ENCODE results near the gene ARF5. TPM values are rescaled to one million over a fixed set of nuclear protein-coding genes. Genes with fewer than 3 reads are reported as not detected.

The ARF5 gene
- total RNA-seq, 1 experiment from 2014 or later, result 227 TPM

GRCh38 chr7:127578036-127578684, 10.1 kb upstream of the ARF5 start:
- no peaks in the 10 kb centered on the region for H3K27me3 ChIP-seq (ENCODE audit: insufficient read depth, low read depth)
- H3K4me1 ChIP-seq (replicated peaks; ENCODE audit: insufficient read depth), result no peaks in the 10 kb centered on the region
- H3K79me2 ChIP-seq (ENCODE audit: low read depth), result peaks cover 8% of the 10 kb centered on the region
- no peaks in the 10 kb centered on the region for H3K9me3 ChIP-seq (ENCODE audit: insufficient read depth, low read depth)
- TF ChIP-seq, protein P1, sequence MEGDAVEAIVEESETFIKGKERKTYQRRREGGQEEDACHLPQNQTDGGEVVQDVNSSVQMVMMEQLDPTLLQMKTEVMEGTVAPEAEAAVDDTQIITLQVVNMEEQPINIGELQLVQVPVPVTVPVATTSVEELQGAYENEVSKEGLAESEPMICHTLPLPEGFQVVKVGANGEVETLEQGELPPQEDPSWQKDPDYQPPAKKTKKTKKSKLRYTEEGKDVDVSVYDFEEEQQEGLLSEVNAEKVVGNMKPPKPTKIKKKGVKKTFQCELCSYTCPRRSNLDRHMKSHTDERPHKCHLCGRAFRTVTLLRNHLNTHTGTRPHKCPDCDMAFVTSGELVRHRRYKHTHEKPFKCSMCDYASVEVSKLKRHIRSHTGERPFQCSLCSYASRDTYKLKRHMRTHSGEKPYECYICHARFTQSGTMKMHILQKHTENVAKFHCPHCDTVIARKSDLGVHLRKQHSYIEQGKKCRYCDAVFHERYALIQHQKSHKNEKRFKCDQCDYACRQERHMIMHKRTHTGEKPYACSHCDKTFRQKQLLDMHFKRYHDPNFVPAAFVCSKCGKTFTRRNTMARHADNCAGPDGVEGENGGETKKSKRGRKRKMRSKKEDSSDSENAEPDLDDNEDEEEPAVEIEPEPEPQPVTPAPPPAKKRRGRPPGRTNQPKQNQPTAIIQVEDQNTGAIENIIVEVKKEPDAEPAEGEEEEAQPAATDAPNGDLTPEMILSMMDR (conservative IDR thresholded peaks at IDR 0.05), result no peak; the same call in 1 of the 2 replicates
- TF ChIP-seq EZH2 (IDR thresholded peaks at IDR 0.05; ENCODE audit: low read depth), result no peak
- no peak overlapping the region for H2AFZ ChIP-seq
- POLR2A ChIA-PET (ENCODE audit: unreplicated experiment), result no interaction called here
- no peak for DNase-seq
- no TSS peak for BruUV-seq (replicated peaks)
- no peaks in the 10 kb centered on the region; the same call in 1 of the 2 replicates for H3F3A ChIP-seq (ENCODE audit: insufficient read depth, low read depth)
- no peak overlapping the region for H3K4me2 ChIP-seq
- intact Hi-C loops (cut with micrococcal nuclease; ENCODE audit: unreplicated experiment), result no loop called here
- H4K20me1 ChIP-seq (ENCODE audit: insufficient read depth), result peaks cover 30% of the 10 kb centered on the region
- H3K36me3 ChIP-seq (ENCODE audit: low read depth), result 0 out of 2 replicates have a peak, but pooled peaks cover under 1% of the 10 kb centered on the region
- no peak overlapping the region for H3K27ac ChIP-seq
- CTCF ChIA-PET, result no interaction called here
- no peaks in the 10 kb centered on the region for H3K9me2 ChIP-seq (ENCODE audit: insufficient read depth)
- no peak overlapping the region for H3K4me3 ChIP-seq

DNA sequence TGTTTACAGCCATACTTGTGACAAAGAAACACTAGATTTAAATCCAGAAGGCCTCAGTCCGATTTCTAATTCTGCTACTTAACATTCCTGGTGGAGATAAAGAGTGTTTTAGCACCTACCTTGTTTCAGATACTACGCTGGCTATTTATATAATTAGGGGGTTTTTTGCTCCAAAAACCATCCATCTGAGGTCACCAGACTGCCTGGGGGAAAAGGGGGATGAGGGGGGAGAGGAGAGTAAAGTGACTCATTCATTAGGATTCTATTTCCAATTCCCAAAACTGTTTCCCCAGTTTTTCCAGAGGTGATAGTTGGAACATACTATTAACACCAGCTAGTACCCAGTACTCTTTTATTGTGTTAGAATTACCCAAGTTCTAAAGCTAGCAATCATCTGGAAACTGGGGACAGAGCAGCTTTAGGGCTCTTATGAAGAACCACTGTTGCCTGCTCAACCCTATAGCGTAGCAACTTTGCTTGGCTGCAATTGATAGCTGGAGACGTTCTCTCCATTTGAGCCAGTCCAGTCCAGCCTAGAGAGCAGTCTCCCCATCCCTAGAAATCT, 9.4 kb upstream of the ARF5 start:
- no TSS peak for BruUV-seq (replicated peaks)
- no peak overlapping the region for H2AFZ ChIP-seq
- H3K36me3 ChIP-seq (ENCODE audit: low read depth), result 0 out of 2 replicates have a peak, but pooled peaks cover 4% of the 10 kb centered on the region
- H3K27ac ChIP-seq, result no peak overlapping the region
- TF ChIP-seq EZH2 (IDR thresholded peaks at IDR 0.05; ENCODE audit: low read depth), result no peak
- TF ChIP-seq, protein P1 (conservative IDR thresholded peaks at IDR 0.05), result no peak
- no peaks in the 10 kb centered on the region for H3K9me3 ChIP-seq (ENCODE audit: insufficient read depth, low read depth)
- POLR2A ChIA-PET (ENCODE audit: unreplicated experiment), result no interaction called here
- CTCF ChIA-PET, result no interaction called here
- no peaks in the 10 kb centered on the region for H3K27me3 ChIP-seq (ENCODE audit: insufficient read depth, low read depth)
- H3K9me2 ChIP-seq (ENCODE audit: insufficient read depth), result no peaks in the 10 kb centered on the region
- H3K4me1 ChIP-seq (replicated peaks; ENCODE audit: insufficient read depth), result peaks cover 6% of the 10 kb centered on the region
- DNase-seq, result no peak
- peaks cover 36% of the 10 kb centered on the region for H4K20me1 ChIP-seq (ENCODE audit: insufficient read depth)
- H3K79me2 ChIP-seq (ENCODE audit: low read depth), result peaks cover 14% of the 10 kb centered on the region
- no peak overlapping the region for H3K4me2 ChIP-seq
- no peak overlapping the region for H3K4me3 ChIP-seq
- no peaks in the 10 kb centered on the region; the same call in 1 of the 2 replicates for H3F3A ChIP-seq (ENCODE audit: insufficient read depth, low read depth)
- intact Hi-C loops (cut with micrococcal nuclease; ENCODE audit: unreplicated experiment), result no loop called here

DNA sequence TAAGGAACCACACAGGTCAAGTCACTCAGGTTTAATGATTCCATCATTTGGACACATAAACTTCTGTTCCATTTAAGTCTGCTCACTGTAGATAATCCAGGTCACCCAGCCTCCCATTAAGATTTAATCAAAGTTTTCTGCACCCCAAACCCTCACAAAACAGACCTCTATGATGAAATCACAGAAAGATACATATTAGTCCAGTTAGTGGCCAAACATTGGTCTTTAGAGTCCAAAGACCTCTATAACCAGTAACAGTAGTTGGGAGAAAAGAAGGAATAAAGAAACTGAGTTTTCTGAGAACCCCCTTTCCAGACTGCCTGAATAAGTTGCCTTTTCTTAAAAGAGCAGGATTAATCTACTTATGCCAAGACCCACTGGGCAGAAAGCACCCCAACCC, 7.6 kb upstream of the ARF5 start:
- no peak overlapping the region for H3K27ac ChIP-seq
- TF ChIP-seq EZH2 (IDR thresholded peaks at IDR 0.05; ENCODE audit: low read depth), result no peak
- TF ChIP-seq, protein P1 (conservative IDR thresholded peaks at IDR 0.05), result no peak
- no TSS peak for BruUV-seq (replicated peaks)
- no peak overlapping the region for H3K4me3 ChIP-seq
- H3K27me3 ChIP-seq (ENCODE audit: insufficient read depth, low read depth), result no peaks in the 10 kb centered on the region
- H3K4me2 ChIP-seq, result no peak overlapping the region
- CTCF ChIA-PET, result no interaction called here
- no peak for DNase-seq
- H3K9me3 ChIP-seq (ENCODE audit: insufficient read depth, low read depth), result no peaks in the 10 kb centered on the region
- intact Hi-C loops (cut with micrococcal nuclease; ENCODE audit: unreplicated experiment), result no loop called here
- H3K79me2 ChIP-seq (ENCODE audit: low read depth), result peaks cover 27% of the 10 kb centered on the region
- H4K20me1 ChIP-seq (ENCODE audit: insufficient read depth), result peaks cover 39% of the 10 kb centered on the region
- POLR2A ChIA-PET (ENCODE audit: unreplicated experiment), result no interaction called here
- H3K4me1 ChIP-seq (replicated peaks; ENCODE audit: insufficient read depth), result peaks cover 13% of the 10 kb centered on the region
- H2AFZ ChIP-seq, result no peak overlapping the region
- H3F3A ChIP-seq (ENCODE audit: insufficient read depth, low read depth), result no peaks in the 10 kb centered on the region; the same call in 1 of the 2 replicates
- H3K9me2 ChIP-seq (ENCODE audit: insufficient read depth), result no peaks in the 10 kb centered on the region
- 0 out of 2 replicates have a peak, but pooled peaks cover 4% of the 10 kb centered on the region for H3K36me3 ChIP-seq (ENCODE audit: low read depth)

Measured in PC-9 (cell line).